Esophagus muscularis mucosa (tissue), 4 donors: ENCODE results near the gene CCDC127.

Experiments
- EP300 ChIP-seq: sonication (generic); formaldehyde crosslinking; IDR thresholded peaks from one replicate; pipeline ENCODE4 v1.6.1; 2017; ENCODE audit warnings: antibody characterized with exemption
- POLR2A ChIP-seq: fragments of 450-650 bp; IDR thresholded peaks from one replicate; pipeline ENCODE4 v1.6.1; 2017; ENCODE audit warnings: antibody characterized with exemption, moderate library complexity, mild to moderate bottlenecking, low read depth
- POLR2AphosphoS5 ChIP-seq, 2 donors: sonication (generic); formaldehyde crosslinking; IDR thresholded peaks; one replicate each; pipeline ENCODE4 v1.6.1; 2017; ENCODE audit warnings: antibody characterized with exemption in 2 of 2
- TF ChIP-seq, protein P1 (sequence below), 3 experiments: fragments of 200-600 bp in 2 of 3; fragments of 450-650 bp in 1 of 3; sonication (generic) in 2 of 3; IDR thresholded peaks; one replicate each; pipeline ENCODE4 v1.5.1; 2017 to 2019; ENCODE audit warnings: antibody characterized with exemption in 3 of 3, mild to moderate bottlenecking in 2 of 3, moderate library complexity in 1 of 3

- TF ChIP-seq, protein P1, sequence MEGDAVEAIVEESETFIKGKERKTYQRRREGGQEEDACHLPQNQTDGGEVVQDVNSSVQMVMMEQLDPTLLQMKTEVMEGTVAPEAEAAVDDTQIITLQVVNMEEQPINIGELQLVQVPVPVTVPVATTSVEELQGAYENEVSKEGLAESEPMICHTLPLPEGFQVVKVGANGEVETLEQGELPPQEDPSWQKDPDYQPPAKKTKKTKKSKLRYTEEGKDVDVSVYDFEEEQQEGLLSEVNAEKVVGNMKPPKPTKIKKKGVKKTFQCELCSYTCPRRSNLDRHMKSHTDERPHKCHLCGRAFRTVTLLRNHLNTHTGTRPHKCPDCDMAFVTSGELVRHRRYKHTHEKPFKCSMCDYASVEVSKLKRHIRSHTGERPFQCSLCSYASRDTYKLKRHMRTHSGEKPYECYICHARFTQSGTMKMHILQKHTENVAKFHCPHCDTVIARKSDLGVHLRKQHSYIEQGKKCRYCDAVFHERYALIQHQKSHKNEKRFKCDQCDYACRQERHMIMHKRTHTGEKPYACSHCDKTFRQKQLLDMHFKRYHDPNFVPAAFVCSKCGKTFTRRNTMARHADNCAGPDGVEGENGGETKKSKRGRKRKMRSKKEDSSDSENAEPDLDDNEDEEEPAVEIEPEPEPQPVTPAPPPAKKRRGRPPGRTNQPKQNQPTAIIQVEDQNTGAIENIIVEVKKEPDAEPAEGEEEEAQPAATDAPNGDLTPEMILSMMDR (IDR thresholded peaks at IDR 0.05), result no peak
- no peak for TF ChIP-seq POLR2A
- no peak for TF ChIP-seq POLR2AphosphoS5 (IDR thresholded peaks at IDR 0.05)
- no peak for TF ChIP-seq EP300
These were observed 30.9 kb downstream of the CCDC127 start for GRCh38 chr5:187042-187431.
